Measurements from ENCODE around the gene ANK3.

ANK3 gene

DNA sequence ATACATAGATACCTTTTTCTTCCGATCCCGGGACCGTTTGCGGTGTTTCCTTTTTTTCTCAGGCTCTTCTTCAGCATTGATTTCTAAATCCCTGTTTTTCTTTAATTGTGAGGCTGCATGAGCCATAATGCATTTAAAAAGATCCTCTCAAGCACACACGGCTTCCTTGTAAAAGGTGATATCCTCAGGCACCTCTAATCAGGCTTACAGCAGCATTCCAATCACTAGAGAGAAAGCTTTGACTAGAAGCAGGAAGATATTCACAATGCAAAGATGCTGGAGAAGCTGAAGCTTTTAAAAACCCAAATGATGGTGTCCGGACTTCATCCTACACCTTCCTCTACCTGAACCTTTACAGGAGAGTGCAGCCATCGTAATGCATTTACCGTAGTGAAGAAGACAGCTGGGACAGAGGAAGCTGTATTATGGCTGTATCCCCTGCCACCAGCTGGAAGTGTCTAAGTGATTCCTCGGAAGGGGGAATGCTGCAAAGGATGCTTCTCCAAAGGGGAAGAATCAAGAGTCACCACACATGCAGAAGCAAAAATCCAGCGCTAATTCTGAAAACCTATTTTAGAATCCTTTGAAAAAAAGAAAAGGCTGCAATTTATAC lies at the start of gene ANK3:
Gene ANK3, minus strand, starts transcription at position 463 of the 613 bp plus-strand sequence. Its CDS starts 337 bp downstream, at position 126.
- no peak for DNase-seq

DNA sequence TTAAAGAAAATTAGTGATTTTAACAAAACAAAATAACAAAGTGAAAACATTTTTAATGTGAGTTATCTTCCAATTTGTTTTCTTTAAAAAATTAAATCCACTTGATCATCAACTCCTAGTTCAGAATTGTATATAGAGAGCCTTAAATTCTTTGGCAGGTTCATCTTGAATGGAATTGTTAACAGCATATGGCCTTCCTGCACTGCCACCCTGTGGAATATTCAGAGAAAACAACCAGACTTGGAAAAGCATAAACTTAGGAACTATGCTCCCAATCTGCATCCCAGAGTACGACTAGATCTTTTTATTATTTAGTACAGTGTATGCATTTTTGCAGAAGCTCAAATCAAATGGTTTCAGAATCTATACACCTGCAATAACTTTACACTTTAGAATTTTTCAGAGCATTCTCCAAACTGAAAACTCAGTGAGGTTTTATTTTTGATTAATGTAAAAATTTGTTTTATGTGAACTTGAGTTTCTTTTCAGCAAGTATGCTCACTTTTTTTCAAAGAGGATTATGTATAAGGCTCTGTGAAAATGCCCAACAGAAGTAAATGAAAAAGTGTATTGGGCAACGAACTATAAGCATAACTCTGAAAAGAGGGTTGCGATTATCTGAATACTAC lies 44.9 kb upstream of the ANK3 start:
- DNase-seq, result peak; percentile 33 to 90

DNA sequence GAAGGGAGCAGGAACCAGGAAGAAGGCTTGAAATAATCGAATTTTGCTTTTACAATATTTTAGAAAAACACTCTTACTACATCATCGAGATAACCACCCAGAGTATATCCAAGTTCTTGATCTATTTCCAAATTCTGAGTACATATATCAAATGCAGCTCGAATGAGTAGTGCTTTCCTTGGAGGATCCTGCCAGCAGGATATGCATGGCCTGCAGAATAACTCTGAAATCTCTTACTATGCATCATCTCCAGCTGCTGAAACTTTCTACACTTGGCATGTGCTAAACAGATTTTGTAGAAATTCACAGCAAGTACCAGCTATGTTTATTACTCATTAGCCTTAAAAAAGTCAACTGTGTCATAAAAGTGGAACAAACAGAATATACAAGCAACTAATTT lies 44.0 kb upstream of the ANK3 start:
- DNase-seq, result no peak

DNA sequence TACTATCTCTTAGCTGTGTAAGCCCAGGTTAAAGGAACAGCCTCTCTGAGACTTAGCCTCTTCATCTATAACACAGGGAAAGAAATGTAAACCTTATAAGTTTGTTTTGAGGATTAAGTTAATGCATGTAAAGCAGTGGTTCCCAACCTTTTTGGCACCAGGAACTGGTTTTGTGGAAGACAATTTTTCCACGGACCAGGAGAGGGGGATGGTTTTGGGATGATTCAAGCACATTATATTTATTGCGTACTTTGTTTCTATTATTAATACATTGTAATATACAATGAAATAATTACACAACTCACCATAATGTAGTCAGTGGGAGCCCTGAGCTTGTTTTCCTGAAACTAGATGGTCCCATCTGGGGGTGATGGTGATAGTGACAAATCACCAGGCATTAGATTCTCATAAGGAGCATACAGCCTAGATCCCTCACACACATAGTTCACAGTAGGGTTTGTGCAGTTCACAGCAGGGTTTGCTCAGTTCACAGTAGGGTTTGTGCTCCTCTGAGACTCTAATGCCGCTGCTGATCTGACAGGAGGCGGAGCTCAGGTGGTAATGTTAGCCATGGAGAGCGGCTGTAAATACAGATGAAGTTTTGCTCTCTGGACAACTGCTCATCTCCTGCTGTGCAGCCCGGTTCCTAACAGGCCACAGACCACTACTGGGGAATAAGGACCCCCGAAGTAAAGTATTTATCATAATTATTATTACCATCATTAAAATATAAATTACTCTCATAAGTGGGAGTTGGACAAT lies 41.3 kb upstream of the ANK3 start:
- no peak for DNase-seq

DNA sequence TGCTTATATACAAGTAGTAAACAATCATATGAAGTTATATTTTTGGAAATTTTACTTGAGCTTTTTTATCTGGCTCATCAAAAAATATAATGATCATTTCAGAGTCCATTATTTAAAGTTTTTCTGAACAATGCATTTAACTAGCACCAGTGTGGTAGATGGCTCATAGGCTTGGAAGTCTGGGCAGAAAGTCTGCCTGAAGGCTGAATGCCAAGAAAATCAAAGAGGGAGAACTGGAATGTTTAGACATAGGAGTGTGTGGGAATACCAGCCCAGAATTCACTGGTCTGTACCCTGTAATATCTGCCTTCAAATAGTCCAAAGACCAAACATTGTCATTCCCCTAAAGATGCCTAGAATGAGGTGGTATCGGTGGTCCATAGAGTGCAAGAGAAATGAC lies 40.3 kb upstream of the ANK3 start:
- no peak for DNase-seq

DNA sequence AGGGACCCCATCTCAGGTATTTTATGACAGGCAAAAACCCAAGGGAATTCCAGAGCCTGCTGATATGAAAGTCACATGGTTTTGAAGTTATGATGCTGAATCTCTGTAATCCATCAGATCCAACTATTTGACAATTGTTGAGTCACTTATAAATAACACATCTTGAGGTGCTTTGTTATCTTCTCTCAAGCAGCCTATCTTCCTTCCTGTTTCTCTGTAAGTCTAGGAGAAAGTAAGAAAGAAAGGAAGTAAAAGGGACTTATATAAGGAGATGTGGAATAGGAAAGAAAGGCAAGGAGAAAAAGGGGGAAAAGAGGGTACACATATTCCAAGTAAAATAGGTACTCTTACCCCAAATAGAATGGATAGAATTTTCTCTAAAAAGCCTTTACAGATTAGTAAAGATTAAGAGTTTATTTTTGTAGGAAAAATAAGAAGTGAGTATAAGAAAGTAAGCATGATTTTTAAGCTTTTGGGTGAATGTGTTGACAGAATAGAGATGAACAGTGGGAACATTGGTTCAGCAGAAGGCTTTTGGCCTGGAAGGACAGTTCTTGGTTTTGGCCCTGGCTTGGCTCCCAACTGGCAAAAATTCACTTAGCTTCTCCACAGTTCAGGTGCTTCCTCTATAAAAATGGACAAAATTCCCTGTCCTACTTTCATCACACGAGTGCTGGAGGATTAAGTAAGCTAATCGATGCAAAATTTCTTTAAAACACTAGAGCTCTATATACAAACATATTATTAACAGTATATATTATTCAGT lies 39.6 kb upstream of the ANK3 start:
- no peak for DNase-seq

DNA sequence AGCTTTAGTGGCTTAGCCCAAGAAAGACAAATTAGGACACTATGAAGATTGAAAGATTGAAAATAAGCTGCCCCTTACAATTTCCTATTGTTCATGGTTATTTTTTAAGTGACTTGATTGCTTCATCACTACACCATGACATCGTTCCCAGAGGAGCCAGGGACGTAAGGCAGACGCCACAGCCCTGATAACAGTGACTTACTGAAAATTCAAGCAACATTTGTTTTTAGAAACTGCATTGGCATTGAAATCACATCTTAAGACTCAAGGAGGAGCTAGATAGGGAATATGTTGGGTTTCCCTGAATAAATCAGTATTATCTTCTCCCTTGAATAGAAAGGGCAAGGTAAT lies 38.7 kb upstream of the ANK3 start:
- no peak for DNase-seq

DNA sequence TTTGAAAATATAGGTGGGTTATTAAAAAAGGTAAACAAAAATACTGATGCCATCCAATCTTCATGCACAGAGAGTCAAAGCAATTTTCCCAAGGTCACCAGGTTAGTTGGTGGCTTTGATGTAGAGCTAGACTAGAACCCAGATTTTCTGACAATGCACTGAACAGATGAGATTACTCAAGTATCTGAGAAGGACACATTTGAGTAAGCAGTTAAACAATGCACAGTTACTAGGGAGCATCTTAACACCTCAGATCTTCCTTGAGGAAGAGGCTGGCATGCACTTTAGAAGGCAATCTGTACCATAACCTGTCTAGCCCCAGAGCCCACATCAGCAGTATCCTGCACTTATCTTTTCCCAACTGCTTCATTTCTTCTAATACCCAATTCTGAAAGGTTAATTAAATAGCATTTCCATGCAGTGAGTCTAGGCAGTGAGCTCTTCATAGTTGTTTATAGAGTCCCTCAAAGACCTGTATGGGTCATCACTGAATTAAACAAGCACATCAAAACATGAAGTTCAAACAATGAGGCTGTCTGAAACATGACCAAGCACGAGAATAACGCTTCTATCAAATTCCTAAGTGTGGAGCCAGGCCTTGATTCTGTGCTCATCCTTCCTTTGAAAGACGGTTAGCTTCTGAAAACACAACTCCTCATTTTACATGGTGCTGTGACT lies 38.2 kb upstream of the ANK3 start:
- DNase-seq, result no peak

DNA sequence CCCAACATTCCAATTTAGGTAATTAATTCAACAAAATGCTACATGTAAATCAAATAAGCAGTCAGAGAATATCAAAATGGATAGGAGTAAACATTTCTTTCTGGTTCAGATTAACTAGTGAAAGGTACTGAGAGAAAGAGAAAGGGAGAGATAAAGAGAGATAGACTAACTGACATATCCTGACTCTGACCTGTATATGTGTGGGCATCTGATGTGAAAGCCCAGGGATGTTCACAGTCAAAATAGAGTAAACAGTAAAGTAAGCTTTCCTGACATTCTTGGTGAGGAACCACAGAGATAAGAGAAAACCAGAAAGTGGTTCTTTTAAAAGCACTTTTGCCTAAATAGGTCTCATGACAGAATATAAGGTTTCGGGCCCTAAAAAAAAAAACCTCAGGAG lies 37.5 kb upstream of the ANK3 start:
- DNase-seq, result no peak

DNA sequence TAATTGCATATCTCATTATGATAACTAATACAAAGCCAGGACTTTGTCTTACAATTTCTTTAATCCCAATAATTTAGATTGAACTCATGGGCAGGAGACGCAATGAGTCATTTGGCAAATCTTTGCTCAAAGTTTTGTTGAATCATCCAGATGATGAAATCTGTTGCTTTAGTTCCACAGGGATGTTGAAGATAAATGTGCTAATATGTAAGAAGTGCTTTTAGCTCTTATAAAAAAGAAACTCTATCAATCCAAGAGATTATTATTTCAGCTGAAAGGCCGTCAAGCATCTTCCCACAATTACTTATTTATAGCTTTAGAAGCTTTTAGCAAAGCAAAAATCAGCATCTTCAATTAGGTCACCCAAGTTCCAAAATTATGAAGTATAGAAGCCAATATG lies 36.8 kb upstream of the ANK3 start:
- DNase-seq, result no peak

DNA sequence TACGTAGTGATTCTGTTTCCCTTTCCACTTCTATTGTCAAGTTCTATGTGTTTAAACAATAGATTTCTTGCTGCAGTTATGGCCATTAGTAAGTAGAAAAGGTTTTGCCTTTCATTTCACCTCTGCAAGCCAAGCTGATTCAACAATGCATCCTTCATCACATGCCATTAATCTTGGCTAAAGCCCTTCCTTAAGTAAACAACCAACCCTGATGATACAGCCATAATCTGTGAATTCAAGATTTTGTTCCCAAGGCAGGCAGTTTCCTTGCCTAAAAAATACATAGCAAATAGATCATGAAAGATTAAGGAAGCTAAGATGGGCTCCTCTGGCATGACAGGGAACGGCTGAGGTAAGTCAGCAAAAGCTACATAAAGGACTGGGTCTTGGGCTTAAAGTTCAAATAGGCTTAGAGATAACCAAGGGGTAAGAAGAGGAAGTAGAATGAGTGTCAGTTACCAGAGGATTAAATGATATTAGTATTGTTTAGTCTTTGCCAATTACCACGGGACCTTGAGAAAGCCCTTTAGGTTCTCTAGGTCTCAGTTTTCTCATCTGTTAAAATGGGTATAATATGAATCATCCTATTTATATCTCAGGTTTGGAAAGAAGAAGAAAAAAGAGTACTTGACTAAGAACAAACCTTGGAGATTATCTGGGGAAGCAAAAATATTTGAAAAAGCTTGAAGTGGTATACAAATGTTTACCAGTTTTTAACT lies 35.9 kb upstream of the ANK3 start:
- DNase-seq, result no peak

DNA sequence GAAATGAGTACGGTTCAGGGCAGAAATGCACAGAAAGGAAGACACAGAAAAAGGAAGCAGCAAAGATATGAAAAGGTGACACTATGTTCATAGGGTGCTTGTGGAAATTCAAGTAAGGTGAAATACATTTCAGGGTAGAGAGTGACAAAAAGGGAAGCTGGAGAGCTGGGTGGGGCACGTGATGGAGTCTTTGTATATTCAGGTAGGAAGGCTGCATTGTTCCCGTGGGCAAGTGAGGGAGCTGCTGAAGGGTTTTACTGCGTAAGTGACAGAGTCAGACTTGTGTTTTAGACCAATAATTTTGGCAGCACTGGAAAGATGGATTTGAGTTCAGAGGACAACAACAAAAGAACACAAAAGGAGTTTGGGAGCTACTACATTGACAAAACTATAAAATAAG lies 35.3 kb upstream of the ANK3 start:
- DNase-seq, result no peak

DNA sequence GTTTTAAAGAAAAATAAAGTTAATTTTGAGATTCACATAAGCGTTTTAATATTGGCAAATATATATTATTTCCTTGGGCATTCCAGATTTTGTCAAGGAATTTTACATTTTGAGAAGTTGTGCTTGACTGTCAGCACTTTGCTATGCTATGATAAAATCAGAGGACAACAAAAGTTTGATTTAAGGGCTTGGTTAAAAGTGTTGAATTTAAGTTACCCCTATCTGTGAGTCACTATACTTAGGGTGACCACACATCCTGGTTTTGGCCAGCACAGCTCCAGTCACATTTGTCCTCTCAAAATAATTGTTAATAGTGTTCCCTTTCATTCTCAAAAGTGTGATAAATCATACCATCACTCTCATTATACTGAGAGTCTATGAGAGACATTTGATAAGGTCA lies 34.2 kb upstream of the ANK3 start:
- DNase-seq, result no peak

DNA sequence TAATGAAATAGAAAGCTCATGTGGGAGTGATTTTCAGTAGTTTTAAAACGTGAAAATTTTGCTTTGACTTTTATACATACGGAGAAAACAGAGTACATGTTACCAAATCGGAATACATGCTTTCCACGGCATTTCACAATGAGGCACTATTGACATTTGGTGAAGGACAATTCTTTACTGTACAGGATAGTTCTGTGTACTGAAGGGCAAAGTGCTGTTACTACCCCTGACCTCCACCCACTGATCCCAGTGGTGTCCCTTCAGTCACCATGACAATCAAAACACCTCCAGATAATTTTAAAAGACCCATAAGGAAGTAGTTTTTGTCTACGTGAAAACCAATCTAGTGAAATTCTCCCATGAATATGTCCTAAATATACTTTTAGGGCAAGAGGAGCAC lies 33.1 kb upstream of the ANK3 start:
- DNase-seq, result no peak

DNA sequence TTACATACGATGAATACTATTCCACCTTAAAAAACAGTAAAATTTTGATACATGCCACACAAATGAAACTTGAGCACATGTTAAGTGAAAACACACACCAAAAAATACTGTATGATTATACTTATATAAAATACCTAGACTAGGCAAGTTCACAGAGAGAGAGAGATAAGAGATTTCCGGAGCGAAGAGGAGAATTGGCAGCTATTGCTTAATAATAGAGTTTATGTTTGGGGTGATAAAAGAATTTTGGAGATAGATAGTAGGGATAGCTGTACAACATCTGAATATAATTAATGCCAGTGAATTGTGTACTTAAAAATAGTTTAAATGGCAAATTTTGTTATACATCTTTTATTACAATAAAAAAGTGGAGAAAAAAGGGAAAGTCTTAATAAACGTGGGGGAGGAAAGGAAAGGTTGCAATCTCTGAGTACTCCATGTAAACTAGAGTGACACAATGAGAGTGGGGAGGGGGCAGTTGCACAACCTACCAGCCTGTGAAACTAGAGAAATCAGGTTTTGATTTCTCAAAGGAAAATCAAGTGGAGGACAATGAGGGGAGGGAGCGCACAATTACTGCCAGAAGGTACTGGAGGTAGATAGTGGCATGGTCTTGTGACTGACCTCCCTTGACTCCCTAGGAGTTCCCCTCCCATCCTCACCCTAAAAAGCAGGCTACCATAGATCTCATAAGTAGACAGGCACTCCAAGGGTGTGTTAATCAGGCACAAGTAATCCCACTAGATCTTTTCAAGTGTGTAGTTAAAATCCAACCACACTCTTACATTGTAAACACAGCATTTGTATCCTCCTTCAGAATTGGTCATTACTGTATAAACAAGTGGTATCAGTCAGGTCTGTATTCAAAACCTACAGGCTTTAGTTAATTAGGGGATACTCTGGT lies 31.6 kb upstream of the ANK3 start:
- DNase-seq, result no peak

DNA sequence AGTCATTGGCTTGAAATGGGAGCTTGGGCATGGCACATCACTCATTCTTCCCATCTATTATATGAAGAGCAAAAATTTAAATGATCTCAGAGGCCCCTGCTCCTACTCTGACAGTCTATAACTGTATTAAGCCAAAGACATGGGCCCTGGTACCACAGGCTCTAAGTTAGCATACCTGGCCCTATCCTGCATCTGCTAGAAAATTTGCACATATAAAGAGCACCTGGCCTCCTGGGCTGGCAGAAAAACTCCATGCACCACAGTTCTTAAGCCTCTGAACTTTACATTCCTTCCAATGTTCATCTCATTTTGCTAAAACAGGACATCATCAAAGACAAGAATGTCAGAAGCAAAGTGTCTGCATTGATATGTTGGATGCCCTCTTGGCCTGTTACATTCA lies 29.6 kb upstream of the ANK3 start:
- no peak for DNase-seq

DNA sequence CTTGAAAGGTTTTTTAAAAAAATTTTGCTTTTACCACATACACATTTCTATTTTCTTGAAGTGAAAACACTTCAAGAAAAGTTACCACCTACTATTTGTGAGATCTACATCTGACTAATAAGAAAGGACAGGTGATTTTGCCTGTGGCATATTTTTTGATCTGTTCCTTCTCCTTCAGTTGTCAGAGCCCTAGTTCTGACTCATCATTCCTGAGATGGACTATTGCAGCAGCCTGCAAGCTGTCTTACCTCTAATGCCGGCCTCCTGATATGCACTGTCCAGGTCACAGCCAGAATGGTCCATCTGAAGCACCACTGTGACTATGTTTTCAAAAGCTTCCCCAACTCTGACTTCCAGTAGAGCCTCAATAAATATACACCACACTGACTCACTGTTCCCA lies 28.2 kb upstream of the ANK3 start:
- DNase-seq, result no peak

DNA sequence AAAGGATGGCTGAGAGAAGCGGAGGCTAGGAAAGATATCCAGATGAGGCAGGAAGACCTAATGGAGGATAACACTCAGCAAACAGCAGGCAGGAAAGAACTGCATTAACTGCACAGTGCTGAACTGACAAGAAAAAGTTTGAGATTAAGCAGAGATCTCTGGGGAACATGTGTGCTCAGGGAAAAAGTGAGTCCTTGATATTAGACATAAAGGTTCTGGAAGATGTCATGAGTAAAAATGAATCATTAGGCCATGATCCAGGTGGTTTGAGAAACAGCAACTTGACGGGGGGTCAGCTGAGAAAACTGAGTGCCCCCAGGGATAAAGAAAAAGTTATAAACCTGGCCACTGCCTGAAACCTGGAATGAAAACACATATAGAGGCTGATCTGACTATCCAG lies 27.3 kb upstream of the ANK3 start:
- DNase-seq, result no peak

DNA sequence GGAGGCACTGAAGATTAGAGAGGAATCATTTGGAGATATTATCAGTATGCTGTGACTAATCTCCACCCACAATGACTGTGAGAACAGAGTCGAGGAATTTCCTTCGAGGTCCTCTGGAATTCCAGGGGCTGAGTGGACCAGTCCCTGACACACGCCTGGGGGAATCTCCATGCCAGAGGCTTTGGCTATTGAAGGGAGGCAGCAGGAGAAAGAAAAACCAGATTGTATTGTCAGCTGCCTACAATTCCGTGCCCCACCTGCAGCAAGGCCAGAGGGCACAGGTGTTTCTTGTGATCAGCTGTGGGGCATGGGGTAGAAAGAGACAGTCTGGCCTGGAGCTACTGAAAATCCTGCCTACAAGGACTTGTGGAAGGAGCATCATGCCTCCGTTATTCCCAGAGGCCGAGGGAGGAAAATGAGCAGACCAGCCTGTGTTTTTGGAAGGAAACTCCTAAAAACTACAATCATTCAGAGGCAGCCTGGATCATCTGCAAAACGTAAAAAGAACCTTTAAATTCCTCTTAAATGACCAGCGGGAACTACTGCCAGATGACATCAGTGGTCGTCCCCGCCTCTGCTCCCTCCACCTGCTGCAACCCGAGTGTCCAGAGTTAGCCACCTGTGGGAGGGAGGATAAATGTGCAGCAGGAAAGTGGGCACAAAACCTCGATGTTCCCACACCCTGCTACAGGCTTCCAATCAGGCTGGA lies 25.4 kb upstream of the ANK3 start:
- DNase-seq, result no peak

DNA sequence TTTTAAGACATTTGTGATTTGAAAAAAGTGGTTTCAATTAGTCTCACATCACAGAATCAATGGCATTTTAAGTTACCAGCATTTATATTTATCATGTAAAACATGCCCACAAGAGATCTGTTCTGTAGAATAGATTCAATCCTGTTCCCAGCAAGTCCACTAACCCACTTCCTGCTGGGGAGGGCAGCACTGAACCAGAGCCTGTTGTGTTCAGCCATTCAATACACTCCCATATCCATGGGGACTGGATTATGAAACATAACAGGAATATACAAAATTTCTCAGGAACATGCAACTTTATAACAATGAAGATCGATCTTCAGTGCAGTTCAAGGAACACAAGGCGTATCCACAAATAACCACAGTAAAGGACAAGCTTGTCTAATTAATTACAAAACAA lies 24.4 kb upstream of the ANK3 start:
- DNase-seq, result no peak

Measured in hippocampal formation (tissue), 2 donors.